Measurements from ENCODE around the gene MGAT4A. TPM values are rescaled to one million over a fixed set of nuclear protein-coding genes. Genes with fewer than 3 reads are reported as not detected.

The MGAT4A gene
- total and polyA plus RNA-seq, 9 donors: 3.9 to 14.7 (median 12.6) TPM

DNA sequence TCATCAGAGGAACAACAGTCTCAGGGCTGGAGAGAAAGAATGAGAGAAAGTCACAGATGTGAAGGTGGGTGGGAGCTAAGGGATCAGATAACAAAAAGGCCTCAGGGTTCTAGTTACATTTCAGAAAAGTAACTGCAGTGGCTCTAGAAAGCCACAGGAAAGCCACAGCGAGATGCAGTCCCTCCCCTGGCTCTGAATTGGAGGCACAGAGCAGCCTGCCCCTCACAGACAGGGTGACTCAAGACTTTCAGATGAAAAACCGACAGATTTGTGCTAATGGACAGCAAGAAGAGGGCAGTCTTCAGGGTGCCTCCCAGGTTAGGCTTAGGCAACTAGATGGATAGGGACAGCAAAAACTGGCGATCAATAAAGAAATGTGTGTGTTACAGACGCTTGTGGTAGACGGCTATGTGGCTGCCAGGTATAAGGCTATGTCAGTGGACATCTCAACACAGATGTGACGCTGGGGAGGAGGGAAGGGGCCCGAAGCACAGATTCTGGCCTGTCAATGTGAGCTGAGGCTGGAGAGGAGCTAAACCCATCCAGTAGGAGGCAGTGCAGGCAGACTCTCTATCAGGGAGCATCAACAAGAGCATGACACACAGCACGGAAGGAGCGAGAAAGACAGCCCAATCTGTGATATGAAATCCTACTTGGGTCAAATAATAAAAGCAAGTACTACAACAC, 96.4 kb downstream of the MGAT4A start:
- WGBS, 3 donors: 77 to 85% (median 77%) methylated on average over 9 of the region's 9 CpGs
- Histone ChIP-seq H3K27ac (no peak overlapping the region), H3K4me3 (no peak overlapping the region), H3K36me3 (no peaks in the 10 kb centered on the region), H3K9me3 (no peaks in the 10 kb centered on the region), H3K27me3 (no peaks in the 10 kb centered on the region), H3K4me1 (ENCODE audit: insufficient read depth) (no peaks in the 10 kb centered on the region)
- intact Hi-C loops (cut with DNase I): no loop called here
- TF ChIP-seq, protein P1, sequence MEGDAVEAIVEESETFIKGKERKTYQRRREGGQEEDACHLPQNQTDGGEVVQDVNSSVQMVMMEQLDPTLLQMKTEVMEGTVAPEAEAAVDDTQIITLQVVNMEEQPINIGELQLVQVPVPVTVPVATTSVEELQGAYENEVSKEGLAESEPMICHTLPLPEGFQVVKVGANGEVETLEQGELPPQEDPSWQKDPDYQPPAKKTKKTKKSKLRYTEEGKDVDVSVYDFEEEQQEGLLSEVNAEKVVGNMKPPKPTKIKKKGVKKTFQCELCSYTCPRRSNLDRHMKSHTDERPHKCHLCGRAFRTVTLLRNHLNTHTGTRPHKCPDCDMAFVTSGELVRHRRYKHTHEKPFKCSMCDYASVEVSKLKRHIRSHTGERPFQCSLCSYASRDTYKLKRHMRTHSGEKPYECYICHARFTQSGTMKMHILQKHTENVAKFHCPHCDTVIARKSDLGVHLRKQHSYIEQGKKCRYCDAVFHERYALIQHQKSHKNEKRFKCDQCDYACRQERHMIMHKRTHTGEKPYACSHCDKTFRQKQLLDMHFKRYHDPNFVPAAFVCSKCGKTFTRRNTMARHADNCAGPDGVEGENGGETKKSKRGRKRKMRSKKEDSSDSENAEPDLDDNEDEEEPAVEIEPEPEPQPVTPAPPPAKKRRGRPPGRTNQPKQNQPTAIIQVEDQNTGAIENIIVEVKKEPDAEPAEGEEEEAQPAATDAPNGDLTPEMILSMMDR (IDR thresholded peaks at IDR 0.05): no peak
- TF ChIP-seq EP300 (IDR thresholded peaks at IDR 0.05): no peak
- TF ChIP-seq POLR2A (IDR thresholded peaks at IDR 0.05): no peak
- DNase-seq: no peak

DNA sequence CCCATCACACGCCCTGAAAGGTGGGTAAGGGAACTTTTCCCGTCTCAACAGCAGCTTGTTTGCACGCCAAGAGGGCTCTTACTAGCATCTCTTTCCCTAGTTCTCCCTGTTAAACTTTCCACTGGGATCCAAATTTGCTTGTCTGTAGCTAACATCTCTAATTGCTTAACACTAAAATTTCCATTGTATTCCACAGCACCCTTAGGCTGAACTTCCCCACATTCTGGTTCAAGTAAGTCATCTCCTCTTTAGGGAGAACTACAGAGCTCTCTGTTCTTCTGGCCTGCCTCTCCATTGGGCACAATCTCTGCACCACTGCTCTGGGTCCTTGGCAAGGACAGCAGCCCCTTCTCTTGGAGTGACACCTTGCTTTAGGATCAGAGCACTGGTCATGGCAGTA, 98.6 kb downstream of the MGAT4A start:
- no peak overlapping the region for H3K4me3 ChIP-seq
- intact Hi-C loops (cut with DNase I): no loop called here
- no peaks in the 10 kb centered on the region for H3K27me3 ChIP-seq
- no peak for DNase-seq
- TF ChIP-seq, protein P1 (IDR thresholded peaks at IDR 0.05): no peak
- TF ChIP-seq EP300 (IDR thresholded peaks at IDR 0.05) (no peak), POLR2A (IDR thresholded peaks at IDR 0.05) (no peak)
- H3K9me3 ChIP-seq: no peaks in the 10 kb centered on the region
- no peaks in the 10 kb centered on the region for H3K4me1 ChIP-seq (ENCODE audit: insufficient read depth)
- no peaks in the 10 kb centered on the region for H3K36me3 ChIP-seq
- 88 to 92% (median 92%) methylated on average over 3 of the region's 3 CpGs for WGBS, 3 donors
- no peak overlapping the region for H3K27ac ChIP-seq

DNA sequence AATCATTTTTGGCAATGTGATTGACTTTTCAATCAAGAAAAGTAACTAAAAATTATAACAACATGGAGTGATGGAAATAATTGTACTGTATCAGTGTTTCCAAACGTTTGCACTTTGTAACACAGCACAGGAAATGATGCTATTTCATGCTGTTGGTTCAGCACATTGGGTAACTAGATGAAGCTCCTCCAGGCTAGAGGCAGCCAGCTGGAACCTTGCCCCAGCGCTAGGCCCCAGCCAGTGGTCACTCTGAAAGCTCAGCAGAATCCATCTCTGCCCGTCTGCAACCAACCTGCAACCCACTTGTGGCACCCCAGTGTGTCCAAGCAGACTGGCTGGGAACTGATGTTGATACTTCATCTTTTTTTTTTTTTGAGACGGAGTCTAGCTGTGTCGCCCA, 107.3 kb downstream of the MGAT4A start:
- no peaks in the 10 kb centered on the region for H3K27me3 ChIP-seq
- intact Hi-C loops (cut with DNase I): no loop called here

DNA sequence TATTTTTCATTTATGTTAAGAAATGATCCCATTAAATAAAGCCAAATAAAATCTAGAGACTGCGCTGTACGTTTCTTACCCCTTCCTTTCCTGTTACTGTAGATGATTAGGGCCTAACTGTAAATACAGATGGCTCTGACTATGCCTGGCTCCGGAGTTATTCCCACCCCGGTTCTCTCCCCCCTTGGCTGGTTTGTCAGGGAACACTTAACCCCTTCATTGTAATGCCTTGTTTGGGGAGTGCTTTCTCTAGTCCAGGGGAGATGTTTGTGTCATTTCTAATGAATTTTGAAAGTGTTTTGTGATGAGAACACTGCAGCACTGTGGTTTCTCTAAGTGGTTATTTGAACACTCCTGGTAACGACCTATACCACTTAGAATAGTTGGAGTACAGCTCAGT, 113.8 kb downstream of the MGAT4A start:
- Histone ChIP-seq H3K36me3 (no peaks in the 10 kb centered on the region), H3K27ac (no peak overlapping the region), H3K27me3 (no peaks in the 10 kb centered on the region), H3K9me3 (no peaks in the 10 kb centered on the region), H3K4me3 (no peak overlapping the region), H3K4me1 (ENCODE audit: insufficient read depth) (no peaks in the 10 kb centered on the region)
- WGBS, 3 donors: 47 to 57% (median 49%) methylated on average over 5 of the region's 5 CpGs
- TF ChIP-seq POLR2A (IDR thresholded peaks at IDR 0.05) (no peak), EP300 (IDR thresholded peaks at IDR 0.05) (no peak)
- TF ChIP-seq, protein P1 (IDR thresholded peaks at IDR 0.05): no peak
- intact Hi-C loops (cut with DNase I): no loop called here
- DNase-seq: no peak

More for the DNA sequence above, 107.3 kb downstream of the MGAT4A start:
- no peak overlapping the region for H3K27ac ChIP-seq
- TF ChIP-seq, protein P1 (IDR thresholded peaks at IDR 0.05): no peak
- TF ChIP-seq POLR2A (IDR thresholded peaks at IDR 0.05) (no peak), EP300 (IDR thresholded peaks at IDR 0.05) (no peak)
- H3K4me3 ChIP-seq: no peak overlapping the region
- DNase-seq: peak in 3 of 5 donors; percentile 30 to 45 (median 32)
- WGBS, 3 donors: 77 to 81% (median 78%) methylated on average over 5 of the region's 5 CpGs
- no peaks in the 10 kb centered on the region for H3K36me3 ChIP-seq
- no peaks in the 10 kb centered on the region for H3K9me3 ChIP-seq
- no peaks in the 10 kb centered on the region for H3K4me1 ChIP-seq (ENCODE audit: insufficient read depth)
